ENCODE measurements around the gene PHACTR1. TPM values are rescaled to one million over a fixed set of nuclear protein-coding genes. Genes with fewer than 3 reads are reported as not detected.

The PHACTR1 gene
- total and polyA plus RNA-seq, 9 of the 15 experiments (the other 6 are each of a cell fraction or from before 2014, with no cell fraction given) = 11.5 to 32.6 (median 22.0) TPM

- 1% methylated on average over 9 of the region's 9 CpGs for WGBS (ENCODE audit: insufficient coverage, low coverage, missing lambda C conversion rate)
- no peaks in the 10 kb centered on the region for H3K4me1 ChIP-seq (replicated peaks in 1 of 2; ENCODE audit: control insufficient read depth in 2 of 2, insufficient read depth in 2 of 2, low read length in 2 of 2)
- no peak for DNase-seq (ENCODE audit: extremely low read depth in 1 of 4, low spot score in 3 of 4)
- H2AFZ ChIP-seq (ENCODE audit: low read depth, low read length) = no peak overlapping the region
- no peak for FAIRE-seq
- H3K4me2 ChIP-seq (ENCODE audit: insufficient read depth, low read length) = no peak overlapping the region
- ChIA-PET CTCF (ENCODE audit: low intra/inter-chr PET ratio) (no interaction called here), POLR2A (no interaction called here)
- H3K4me3 ChIP-seq = no peak overlapping the region
- H4K20me1 ChIP-seq (replicated peaks; ENCODE audit: control insufficient read depth, insufficient read depth, low read length) = no peaks in the 10 kb centered on the region
- no peaks in the 10 kb centered on the region for H3K79me2 ChIP-seq (ENCODE audit: control insufficient read depth, insufficient read depth, low read length)
- no peak overlapping the region for H3K27ac ChIP-seq (ENCODE audit: extremely low read depth, low read depth, low read length)
- H3K27me3 ChIP-seq (ENCODE audit: control insufficient read depth in 2 of 2, insufficient read depth in 2 of 2, low read length in 2 of 2) = 0 out of 5 replicates have a peak, but pooled peaks cover 0 to 3% of the 10 kb centered on the region in 2 experiments
- in situ Hi-C loops (cut with MboI) = no loop called here
- no peak overlapping the region for H3K9ac ChIP-seq (ENCODE audit: insufficient read depth in 1 of 2, low read depth in 2 of 2, low read length in 2 of 2)
- BruUV-seq (replicated peaks) = no TSS peak
- no peaks in the 10 kb centered on the region for H3K36me3 ChIP-seq (ENCODE audit: control insufficient read depth, insufficient read depth, low read length)
- no peaks in the 10 kb centered on the region for H3K9me1 ChIP-seq (ENCODE audit: control insufficient read depth, insufficient read depth, low read length)
- no peaks in the 10 kb centered on the region for H3K9me3 ChIP-seq (replicated peaks; ENCODE audit: control insufficient read depth, insufficient read depth, low read depth, low read length)
- intact Hi-C loops (cut with micrococcal nuclease) = no loop called here
- TF ChIP-seq ZNF274 (IDR thresholded peaks at IDR 0.05; ENCODE audit: borderline replicate concordance, low read depth, low read length) = no peak
- no peak for TF ChIP-seq SIN3B (IDR thresholded peaks at IDR 0.05; ENCODE audit: low read depth)
- no peak for TF ChIP-seq ZC3H8 (IDR thresholded peaks at IDR 0.05)
- no peak for TF ChIP-seq SAFB2 (IDR thresholded peaks at IDR 0.05; ENCODE audit: borderline replicate concordance, low read depth, low read length, severe bottlenecking)
- no peak for TF ChIP-seq GTF2B (IDR thresholded peaks at IDR 0.05; ENCODE audit: extremely low read depth, insufficient read length)
- no peak for TF ChIP-seq HDAC3 (IDR thresholded peaks at IDR 0.05; ENCODE audit: borderline replicate concordance, partially characterized antibody)
- TF ChIP-seq ELF1 (tag; IDR thresholded peaks at IDR 0.05) = no peak
- ATAC-seq = no peak
Measured at GRCh38 chr6:12718015-12718414, 1.4 kb downstream of the PHACTR1 start.
